Measurements from ENCODE around the gene CTIF.

DNA sequence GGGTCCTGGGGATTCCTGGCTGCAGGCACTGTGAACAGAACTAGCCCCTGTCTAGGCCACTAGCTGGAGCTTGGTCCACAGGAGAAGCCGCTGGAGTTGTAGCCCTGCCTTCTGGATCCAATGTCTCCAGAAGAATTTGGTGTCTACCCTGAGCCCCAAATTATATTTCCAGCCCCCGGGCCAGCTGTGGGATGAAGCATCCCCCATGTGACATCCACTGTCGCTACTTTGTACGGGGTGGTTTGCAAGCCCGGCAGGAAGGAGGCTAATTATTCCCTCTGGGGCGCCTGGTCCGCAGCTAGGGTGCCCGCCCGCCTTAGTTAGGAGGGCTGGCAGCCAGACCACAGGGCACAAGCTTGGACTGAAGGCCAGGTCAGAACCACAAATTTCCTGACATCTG is 305.4 kb downstream of the CTIF start:
- TF ChIP-seq, protein P1, sequence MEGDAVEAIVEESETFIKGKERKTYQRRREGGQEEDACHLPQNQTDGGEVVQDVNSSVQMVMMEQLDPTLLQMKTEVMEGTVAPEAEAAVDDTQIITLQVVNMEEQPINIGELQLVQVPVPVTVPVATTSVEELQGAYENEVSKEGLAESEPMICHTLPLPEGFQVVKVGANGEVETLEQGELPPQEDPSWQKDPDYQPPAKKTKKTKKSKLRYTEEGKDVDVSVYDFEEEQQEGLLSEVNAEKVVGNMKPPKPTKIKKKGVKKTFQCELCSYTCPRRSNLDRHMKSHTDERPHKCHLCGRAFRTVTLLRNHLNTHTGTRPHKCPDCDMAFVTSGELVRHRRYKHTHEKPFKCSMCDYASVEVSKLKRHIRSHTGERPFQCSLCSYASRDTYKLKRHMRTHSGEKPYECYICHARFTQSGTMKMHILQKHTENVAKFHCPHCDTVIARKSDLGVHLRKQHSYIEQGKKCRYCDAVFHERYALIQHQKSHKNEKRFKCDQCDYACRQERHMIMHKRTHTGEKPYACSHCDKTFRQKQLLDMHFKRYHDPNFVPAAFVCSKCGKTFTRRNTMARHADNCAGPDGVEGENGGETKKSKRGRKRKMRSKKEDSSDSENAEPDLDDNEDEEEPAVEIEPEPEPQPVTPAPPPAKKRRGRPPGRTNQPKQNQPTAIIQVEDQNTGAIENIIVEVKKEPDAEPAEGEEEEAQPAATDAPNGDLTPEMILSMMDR (IDR thresholded peaks at IDR 0.05; ENCODE audit: poor library complexity) = no peak
- TF ChIP-seq EZH2 (IDR thresholded peaks at IDR 0.05; ENCODE audit: borderline replicate concordance) (no peak), EZH2phosphoT487 (IDR thresholded peaks at IDR 0.05; ENCODE audit: low read depth, severe bottlenecking, unreplicated experiment) (no peak)

Measured in hepatocyte (in vitro differentiated cells).